DND-41 (cell line): ENCODE results near the gene SLC37A3.

Experiments
- ATAC-seq: fragments of 200-7000 bp; cut with Tn5 transposase; 3 replicates; pipeline ENCODE4 v1.9.1; 2021; ENCODE audit warnings: low read depth; ENCODE audit not compliant: insufficient read depth
- DNase-seq: peaks from one replicate; pipeline ENCODE4 v3.0.0-alpha.2; 2020
- H2AFZ ChIP-seq: 2 replicates; pipeline ENCODE4 v1.6.0; 2012; ENCODE audit warnings: low read depth, low read length
- H3K27ac ChIP-seq: 2 replicates; pipeline ENCODE4 v1.5.1; 2012; ENCODE audit warnings: low read length, inconsistent platforms
- H3K27me3 ChIP-seq: fragments of 200-600 bp; sonication (generic); 2 replicates; pipeline ENCODE4 v1.6.0; 2012; ENCODE audit warnings: low read length, mild to moderate bottlenecking, inconsistent platforms; ENCODE audit not compliant: insufficient read depth, poor library complexity
- H3K36me3 ChIP-seq: 2 replicates; pipeline ENCODE4 v1.5.1; 2012; ENCODE audit warnings: low read length, inconsistent platforms; ENCODE audit not compliant: insufficient read depth
- H3K4me1 ChIP-seq: 2 replicates; pipeline ENCODE4 v1.5.1; 2012; ENCODE audit warnings: mild to moderate bottlenecking, low read length; ENCODE audit not compliant: insufficient read depth
- H3K4me2 ChIP-seq: 2 replicates; pipeline ENCODE4 v1.6.0; 2012; ENCODE audit warnings: mild to moderate bottlenecking, moderate library complexity, low read length, inconsistent platforms; ENCODE audit not compliant: insufficient read depth
- H3K4me3 ChIP-seq, 2 experiments: fragments of 200-600 bp in 1 of 2; shearing (Covaris generic) in 1 of 2; 2 replicates each; pipeline ENCODE4 v1.5.1; 2012 to 2016; ENCODE audit warnings: inconsistent platforms in 2 of 2, low read length in 2 of 2, mild to moderate bottlenecking in 2 of 2, low read depth in 1 of 2, moderate library complexity in 1 of 2
- H3K79me2 ChIP-seq: 2 replicates; pipeline ENCODE4 v1.6.0; 2012; ENCODE audit warnings: low read length, inconsistent platforms; ENCODE audit not compliant: insufficient read depth
- H3K9ac ChIP-seq: 2 replicates; pipeline ENCODE4 v1.6.0; 2012; ENCODE audit warnings: low read depth, mild to moderate bottlenecking, inconsistent platforms, low read length, moderate library complexity
- H3K9me3 ChIP-seq: 2 replicates; pipeline ENCODE4 v1.5.1; 2012; ENCODE audit warnings: low read length, moderate library complexity, mild to moderate bottlenecking, inconsistent platforms; ENCODE audit not compliant: insufficient read depth, severe bottlenecking
- H4K20me1 ChIP-seq: 2 replicates; pipeline ENCODE4 v1.6.0; 2012; ENCODE audit warnings: low read length; ENCODE audit not compliant: insufficient read depth
- CTCF ChIP-seq: IDR thresholded peaks from 2 replicates; pipeline ENCODE4 v1.5.1; 2012; ENCODE audit warnings: borderline replicate concordance, low read length, moderate library complexity, mild to moderate bottlenecking; ENCODE audit not compliant: poor library complexity, severe bottlenecking; ENCODE audit errors: extremely low read depth
- EZH2 ChIP-seq: IDR thresholded peaks from 3 replicates; pipeline ENCODE4 v1.6.1; 2012; ENCODE audit warnings: borderline replicate concordance, low read depth, mild to moderate bottlenecking, moderate library complexity, low read length, inconsistent platforms; ENCODE audit not compliant: severe bottlenecking

SLC37A3 gene

GRCh38 chr7:140397784-140398750 is at the start of gene SLC37A3:
TSS of gene SLC37A3 (minus strand) at chr7:140398530. CDS start at chr7:140382526, 16,004 bp downstream.
- Histone ChIP-seq H3K9me3 (no peaks in the 10 kb centered on the region), H3K4me2 (peak within 1 kb of the TSS; percentile 78), H3K4me1 (peaks cover 30% of the 10 kb centered on the region), H3K36me3 (peaks cover 1% of the 10 kb centered on the region; the same call in 1 of the 2 replicates), H3K9ac (peak within 1 kb of the TSS; percentile 90), H4K20me1 (peaks cover 12% of the 10 kb centered on the region; the same call in 1 of the 2 replicates), H3K27ac (peak within 1 kb of the TSS; percentile 68), H3K27me3 (no peaks in the 10 kb centered on the region), H3K4me3 (peak within 1 kb of the TSS; percentile 90 to 100), H2AFZ (peak within 1 kb of the TSS; percentile 82), H3K79me2 (peaks cover 49% of the 10 kb centered on the region)
- ATAC-seq (peak; percentile 97), DNase-seq (peak; percentile 78)
- no peak for TF ChIP-seq EZH2
- TF ChIP-seq CTCF: peak; percentile 13

- H3K79me2 ChIP-seq: no peaks in the 10 kb centered on the region
- H3K9me3 ChIP-seq: no peaks in the 10 kb centered on the region
- H2AFZ ChIP-seq: no peak overlapping the region
- TF ChIP-seq CTCF: no peak
- no peak for TF ChIP-seq EZH2
- H3K27ac ChIP-seq: no peak overlapping the region
- H3K9ac ChIP-seq: no peak overlapping the region
- H3K4me3 ChIP-seq: no peak overlapping the region
- H3K4me1 ChIP-seq: no peaks in the 10 kb centered on the region
- no peak overlapping the region for H3K4me2 ChIP-seq
- H4K20me1 ChIP-seq: no peaks in the 10 kb centered on the region
- DNase-seq (no peak), ATAC-seq (no peak)
- no peaks in the 10 kb centered on the region for H3K27me3 ChIP-seq
- 0 out of 2 replicates have a peak, but pooled peaks cover 3% of the 10 kb centered on the region for H3K36me3 ChIP-seq
Measured at GRCh38 chr7:140447841-140448240, 49.5 kb upstream of the SLC37A3 start.

DNA sequence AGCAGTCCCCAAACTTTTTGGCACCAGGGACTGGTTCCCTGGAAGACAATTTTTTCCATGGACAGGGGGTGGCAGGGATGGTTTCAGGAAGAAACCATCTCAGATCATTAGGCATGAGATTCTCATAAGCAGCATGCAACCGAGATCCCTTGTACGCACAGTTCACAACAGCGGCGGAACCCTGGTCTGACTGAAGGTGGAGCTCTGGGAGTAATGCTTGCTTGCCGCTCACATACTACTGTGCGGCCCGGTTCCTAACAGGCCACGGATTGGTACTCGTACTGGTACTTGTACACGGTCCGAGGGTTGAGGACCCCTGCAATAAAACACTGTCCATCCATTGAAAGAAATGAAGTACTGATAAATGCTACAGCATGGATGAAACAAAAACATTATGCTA is 48.1 kb upstream of the SLC37A3 start:
- Histone ChIP-seq H3K27me3 (no peaks in the 10 kb centered on the region), H3K4me3 (no peak overlapping the region), H3K4me2 (no peak overlapping the region), H3K9ac (no peak overlapping the region), H3K36me3 (no peaks in the 10 kb centered on the region), H3K4me1 (no peaks in the 10 kb centered on the region), H4K20me1 (no peaks in the 10 kb centered on the region), H2AFZ (no peak overlapping the region), H3K27ac (no peak overlapping the region), H3K9me3 (no peaks in the 10 kb centered on the region), H3K79me2 (no peaks in the 10 kb centered on the region)
- DNase-seq (no peak), ATAC-seq (no peak)
- TF ChIP-seq CTCF: peak; percentile 13
- TF ChIP-seq EZH2: no peak
